GM19397 (cell line): ENCODE results near the gene FHIT.

ENCODE experiments used
- ATAC-seq: cut with Tn5 transposase; IDR thresholded peaks from one replicate; pipeline ENCODE4 v1.9.1; 2021; ENCODE audit warnings: mild to moderate bottlenecking, moderate library complexity; ENCODE audit not compliant: unreplicated experiment

The FHIT gene

DNA sequence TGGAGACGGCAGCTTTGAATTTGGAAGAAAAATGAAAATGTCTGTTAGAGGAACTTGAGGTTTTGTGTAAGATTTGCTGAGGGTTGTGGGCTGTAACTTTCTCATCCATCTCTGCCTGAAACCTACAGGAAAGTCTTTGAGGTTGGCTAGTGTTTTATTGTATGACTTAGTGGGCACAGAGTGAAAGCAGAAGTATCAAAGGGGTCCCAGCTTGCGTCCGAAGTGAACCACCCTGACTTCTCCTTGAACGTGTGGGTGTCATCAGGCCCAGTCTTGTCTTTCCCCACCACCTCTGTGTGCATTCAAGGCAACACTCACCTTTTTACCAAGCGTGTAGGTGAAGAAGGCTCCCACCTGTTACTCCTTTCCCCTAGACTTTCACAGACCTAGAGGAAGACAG lies 1519.3 kb downstream of the FHIT start:
- no peak for ATAC-seq

DNA sequence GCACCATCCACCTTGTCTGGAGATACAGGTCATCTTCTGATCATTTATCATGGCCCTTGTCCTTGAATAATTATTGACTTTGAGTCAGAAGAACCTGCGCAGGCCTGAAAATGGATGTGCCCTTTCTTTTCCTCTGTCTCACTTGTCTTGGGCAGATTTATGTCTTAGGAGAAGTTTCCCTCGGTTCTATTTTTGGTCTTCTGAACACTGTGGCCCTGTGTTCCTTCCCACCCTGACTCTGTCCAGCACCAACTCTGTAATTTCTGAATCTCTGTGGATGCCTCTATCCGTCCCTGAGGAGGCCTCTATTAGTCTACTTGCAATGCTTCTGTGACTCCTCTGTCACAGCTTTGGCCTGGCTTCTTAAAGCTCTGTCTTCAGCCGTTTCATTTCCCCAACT lies 1520.7 kb downstream of the FHIT start:
- no peak for ATAC-seq

DNA sequence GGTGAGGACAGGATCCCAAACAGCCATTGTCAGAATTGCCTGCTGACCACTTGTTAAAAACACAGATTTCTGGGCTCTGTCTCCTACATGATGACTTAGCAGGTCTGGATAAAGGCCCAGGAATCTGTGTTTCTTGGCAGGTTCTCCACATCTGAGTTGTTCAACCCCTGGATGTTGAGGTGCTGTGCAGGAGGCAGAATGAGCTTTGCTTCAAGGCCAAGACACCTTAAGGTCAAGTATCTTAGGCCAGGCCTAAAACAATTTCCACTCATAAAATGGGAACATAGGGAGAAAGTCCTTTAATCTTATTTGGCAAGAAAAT lies 1522.7 kb downstream of the FHIT start:
- ATAC-seq: no peak

DNA sequence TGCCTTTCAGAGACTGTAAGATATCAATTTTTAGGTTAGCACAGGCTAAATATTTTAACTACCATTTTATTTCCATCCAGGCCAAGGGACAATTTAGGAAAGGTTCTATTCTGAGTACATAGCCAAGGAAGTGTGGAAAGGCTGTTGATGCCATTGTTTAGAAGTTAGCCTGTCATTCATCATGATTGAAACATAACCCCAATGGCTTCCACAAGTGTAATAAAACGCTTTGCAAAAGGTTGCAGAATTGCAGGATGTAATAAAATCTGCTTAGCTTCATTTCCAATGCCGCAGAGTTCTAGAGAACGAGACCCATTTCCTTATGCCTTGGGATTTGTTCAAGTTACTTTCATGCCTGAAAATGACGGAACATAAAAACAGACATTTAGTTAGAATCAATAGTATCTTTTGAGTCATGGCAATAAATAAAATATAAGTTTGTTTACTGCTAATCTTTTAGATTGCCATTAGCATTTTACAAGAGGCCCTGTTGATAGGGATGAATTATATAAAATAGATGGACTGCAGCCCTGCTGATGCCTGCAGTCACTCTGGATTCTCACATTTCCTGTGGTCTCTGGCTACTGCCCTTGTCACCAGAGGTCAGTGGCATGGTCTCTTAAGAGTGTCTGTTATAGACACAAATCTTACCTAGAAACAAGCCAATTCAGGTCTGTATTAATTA lies 1523.2 kb downstream of the FHIT start:
- ATAC-seq: no peak

DNA sequence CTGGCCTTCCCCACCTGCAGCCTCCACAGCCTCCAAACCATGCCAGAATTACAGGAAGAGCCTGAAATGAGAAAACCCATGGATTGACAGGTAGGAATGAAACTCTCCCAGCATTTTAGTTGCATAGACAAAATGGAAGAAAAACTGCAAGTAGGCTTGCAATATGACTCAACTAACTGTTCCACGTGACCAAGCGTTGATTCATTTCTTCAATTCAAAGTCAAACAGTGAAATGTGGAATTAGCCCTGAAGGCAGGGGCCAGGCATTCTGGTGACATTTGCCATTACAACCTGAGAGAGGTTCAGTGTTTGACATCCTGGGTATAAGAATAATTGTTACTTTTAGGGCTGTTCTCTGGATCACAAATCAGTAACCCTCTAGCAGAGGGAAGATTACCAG lies 1525.0 kb downstream of the FHIT start:
- no peak for ATAC-seq

DNA sequence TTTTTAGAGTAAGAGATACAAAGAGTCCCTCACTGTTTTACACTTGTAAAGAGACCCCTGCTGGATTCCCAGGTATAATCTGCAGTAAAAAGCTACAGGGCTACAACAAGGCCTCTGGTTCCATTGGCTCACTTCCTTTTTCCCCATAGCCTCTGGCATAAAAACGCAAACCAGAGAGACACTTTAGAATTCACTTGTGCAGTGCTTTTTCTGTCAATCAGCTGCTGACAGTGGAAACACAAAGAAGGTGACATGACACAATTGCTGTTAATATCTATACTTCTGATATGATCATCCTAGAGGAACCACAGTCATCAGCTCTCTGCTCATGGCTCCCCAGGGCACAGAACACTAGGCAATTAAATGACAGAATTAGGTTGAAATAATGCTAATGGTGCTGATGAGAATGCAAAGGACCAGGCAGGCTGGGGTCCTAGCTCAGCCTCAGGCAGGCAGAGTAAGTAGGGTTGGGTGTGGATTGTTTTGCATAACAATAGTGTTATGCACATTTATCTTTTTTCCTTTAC lies 1533.5 kb downstream of the FHIT start:
- no peak for ATAC-seq

DNA sequence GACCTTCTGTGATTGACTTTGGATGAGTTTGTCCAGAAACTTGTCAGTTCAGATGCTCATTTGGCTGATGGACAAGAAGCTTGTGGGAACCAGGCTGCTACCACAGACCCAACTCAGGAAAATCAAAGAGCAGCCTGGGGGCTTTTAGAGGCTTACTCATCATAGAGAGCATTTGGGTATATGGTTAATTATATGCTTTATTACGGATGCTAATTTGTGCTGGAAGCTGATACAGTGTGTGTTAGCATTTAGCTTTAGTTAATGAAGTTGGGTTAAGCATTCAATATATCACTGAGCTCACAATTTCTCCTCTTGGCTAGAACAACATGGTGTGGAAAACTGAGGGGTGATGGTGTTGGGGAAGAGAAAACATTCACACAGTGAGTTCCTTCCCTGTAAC lies 1537.2 kb downstream of the FHIT start:
- ATAC-seq: no peak

DNA sequence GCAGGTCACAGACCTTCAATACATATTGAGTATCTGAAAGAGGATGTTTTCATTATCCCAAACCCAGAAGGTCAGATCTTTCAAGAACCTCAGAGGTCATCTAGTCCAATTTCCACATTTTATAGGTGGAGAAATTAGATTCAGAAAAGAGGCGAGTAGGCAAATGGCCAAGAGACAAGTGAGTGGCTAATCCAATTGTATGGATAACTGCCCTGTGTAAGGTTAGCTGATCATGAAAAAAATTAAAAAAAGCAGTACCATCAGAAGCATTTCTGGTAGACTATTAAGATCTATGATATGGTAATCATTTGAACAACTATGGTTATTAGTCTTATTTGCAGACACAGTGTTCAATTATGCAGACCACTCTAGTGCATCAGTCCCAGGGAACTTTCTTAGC lies 1540.7 kb downstream of the FHIT start:
- ATAC-seq: no peak

DNA sequence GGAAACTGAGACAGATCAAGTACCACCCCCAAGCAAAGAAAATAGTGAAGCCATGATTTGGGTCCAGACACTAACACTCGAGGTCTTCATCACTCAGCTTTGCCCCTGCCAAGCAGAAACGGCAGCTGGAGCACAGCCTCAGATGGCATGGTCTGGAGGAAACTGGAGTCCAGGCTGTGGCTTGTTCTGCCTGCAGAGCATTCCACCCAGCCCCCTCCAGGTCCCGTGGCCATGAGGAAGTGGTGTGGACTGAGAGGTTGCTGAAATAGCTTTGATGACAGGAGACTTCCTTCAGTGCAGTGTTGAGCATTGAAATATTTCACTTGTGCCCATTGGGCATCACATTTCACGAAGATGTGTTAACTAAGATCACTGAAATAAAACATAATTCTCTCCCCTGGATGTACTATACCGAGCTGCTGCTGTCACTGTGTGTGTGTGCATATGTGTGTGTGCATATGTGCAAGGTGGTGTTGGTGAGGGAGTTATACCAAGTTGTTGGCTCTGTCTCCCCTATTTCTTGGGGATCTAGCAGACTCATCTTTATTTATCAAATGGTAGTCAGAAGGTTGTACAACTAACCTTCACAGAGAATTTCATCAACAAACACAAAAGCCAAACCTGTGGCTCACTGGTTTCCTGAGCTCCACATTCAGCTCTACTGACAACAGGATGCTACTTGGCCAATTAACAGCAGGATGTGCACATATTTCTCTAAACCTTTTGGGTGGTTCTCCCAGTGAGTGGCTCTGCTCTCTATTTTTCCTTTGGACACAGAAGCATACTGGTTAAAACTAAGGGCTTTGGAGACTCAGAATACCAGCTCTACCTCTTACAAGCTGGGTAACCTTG lies 1541.3 kb downstream of the FHIT start:
- ATAC-seq: no peak

DNA sequence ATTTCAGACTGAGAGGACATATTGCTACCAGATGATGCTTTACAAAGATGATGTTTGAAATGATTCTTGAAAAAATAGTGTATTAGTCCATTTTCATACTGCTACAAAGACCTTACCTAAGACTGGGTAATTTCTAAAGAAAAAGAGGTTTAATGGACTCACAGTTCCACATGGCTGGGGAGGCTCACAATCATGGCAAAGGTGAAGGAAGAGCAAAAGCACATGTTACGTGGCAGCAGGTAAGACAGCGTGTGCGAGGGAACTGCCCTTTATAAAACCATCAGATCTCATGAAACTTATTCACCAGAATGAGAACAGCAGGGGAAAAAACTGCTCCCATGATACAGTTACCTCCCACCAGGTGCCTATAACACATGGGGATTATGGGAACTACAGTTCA lies 1543.0 kb downstream of the FHIT start:
- no peak for ATAC-seq

DNA sequence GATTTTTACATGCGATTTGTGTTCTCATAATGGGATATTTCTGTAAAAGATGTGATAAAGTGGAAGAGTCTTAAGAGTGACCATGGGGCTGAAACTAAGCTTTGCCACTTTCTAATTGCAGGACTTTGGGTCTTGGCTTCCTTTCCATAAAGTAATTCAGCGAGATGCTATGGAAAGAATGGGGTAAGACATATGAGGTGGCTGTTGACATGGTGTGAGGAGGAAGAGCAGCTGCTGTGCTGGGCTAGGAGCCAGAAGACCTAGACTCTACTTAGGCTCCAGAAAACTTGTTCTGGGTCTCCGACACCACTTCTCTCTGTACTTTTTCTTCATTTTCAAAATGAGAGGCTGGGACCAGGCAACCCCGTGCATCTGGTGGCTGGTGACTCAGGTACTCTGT lies 1547.0 kb downstream of the FHIT start:
- no peak for ATAC-seq

DNA sequence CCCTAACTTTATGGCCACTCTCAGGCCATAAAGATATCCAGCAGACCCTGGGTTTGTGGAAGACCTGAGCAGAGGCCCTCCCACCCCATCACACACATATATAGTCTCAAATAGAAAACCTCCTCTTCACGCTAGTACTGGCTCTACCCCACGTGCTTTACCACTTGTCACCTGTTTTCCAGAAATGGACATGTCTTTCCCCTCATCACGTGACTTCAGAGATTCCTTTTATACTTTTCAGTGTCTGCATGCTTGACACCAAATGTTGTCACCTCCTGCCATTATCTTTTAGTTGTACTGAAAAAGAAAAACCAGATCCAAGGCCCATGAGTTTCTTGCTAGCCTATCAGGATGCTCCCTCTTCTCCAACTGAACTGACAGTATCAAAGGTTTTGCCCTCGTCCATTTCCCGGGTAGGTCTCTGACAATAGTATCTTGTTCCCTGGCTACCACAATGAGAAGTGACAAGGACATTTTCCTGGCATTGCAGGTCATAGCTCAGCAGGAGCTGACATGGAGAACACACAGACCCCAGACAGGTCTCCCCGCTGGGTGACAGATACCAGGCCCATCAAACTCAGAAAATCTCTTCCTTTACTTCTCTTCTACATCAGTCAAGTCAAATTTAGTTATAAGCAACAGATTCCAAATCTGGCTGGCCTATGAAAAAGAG lies 1551.5 kb downstream of the FHIT start:
- no peak for ATAC-seq
